Neural cell (in vitro differentiated cells): ENCODE measurements around the gene ACSS2. TPM values are rescaled to one million over a fixed set of nuclear protein-coding genes. Genes with fewer than 3 reads are reported as not detected.
"Not testable (repeated sequence)": the region's sequence is repeated elsewhere in the genome, so short reads cannot be mapped to it uniquely, and the experiment has no call there.

Experiments
- H2AFZ ChIP-seq: fragments of 200-600, 300-800 bp; sonication (generic), shearing (Covaris generic); 2 replicates; pipeline ENCODE4 v1.6.0; 2014; ENCODE audit warnings: low read depth, mild to moderate bottlenecking, antibody characterized with exemption, low read length, moderate library complexity
- H3F3A ChIP-seq: fragments of 200-600 bp; shearing (Covaris generic); 2 replicates; pipeline ENCODE4 v1.6.1; 2016; ENCODE audit warnings: mild to moderate bottlenecking, moderate library complexity, mixed read lengths, antibody characterized with exemption, low read length; ENCODE audit not compliant: insufficient read depth, poor library complexity, severe bottlenecking
- H3K27ac ChIP-seq: fragments of 200-600, 300-800 bp; sonication (generic), shearing (Covaris generic); 2 replicates; pipeline ENCODE4 v1.5.1; 2014; ENCODE audit warnings: mild to moderate bottlenecking, low read length, moderate library complexity
- H3K27me3 ChIP-seq: fragments of 300-800, 200-600 bp; sonication (generic), shearing (Covaris generic); 2 replicates; pipeline ENCODE4 v1.6.0; 2014; ENCODE audit warnings: mild to moderate bottlenecking, low read depth, low read length, moderate library complexity; ENCODE audit not compliant: insufficient read depth
- H3K36me3 ChIP-seq: fragments of 300-800, 200-600 bp; sonication (generic), shearing (Covaris generic); 2 replicates; pipeline ENCODE4 v1.5.1; 2014; ENCODE audit warnings: mild to moderate bottlenecking, antibody characterized with exemption, low read length, moderate library complexity; ENCODE audit not compliant: insufficient read depth
- H3K4me2 ChIP-seq: fragments of 300-800, 200-600 bp; sonication (generic), shearing (Covaris generic); 2 replicates; pipeline ENCODE4 v1.6.0; 2014; ENCODE audit warnings: mild to moderate bottlenecking, low read length
- H3K4me3 ChIP-seq: fragments of 300-800, 200-600 bp; sonication (generic), shearing (Covaris generic); 2 replicates; pipeline ENCODE4 v1.5.1; 2014; ENCODE audit warnings: mild to moderate bottlenecking, low read length, moderate library complexity
- H3K79me2 ChIP-seq: fragments of 200-600 bp; shearing (Covaris generic); replicated peaks from 2 replicates; pipeline ENCODE4 v1.6.0; 2014; ENCODE audit warnings: mild to moderate bottlenecking, low read length, moderate library complexity; ENCODE audit not compliant: insufficient read depth
- H3K9ac ChIP-seq: fragments of 300-800, 200-600 bp; sonication (generic), shearing (Covaris generic); 2 replicates; pipeline ENCODE4 v1.6.1; 2016; ENCODE audit warnings: mild to moderate bottlenecking, low read length, mixed read lengths
- H3K9me2 ChIP-seq: fragments of 200-600 bp; shearing (Covaris generic); 2 replicates; pipeline ENCODE4 v1.6.1; 2016; ENCODE audit warnings: mild to moderate bottlenecking, low read length, mixed read lengths; ENCODE audit not compliant: insufficient read depth
- H3K9me3 ChIP-seq: fragments of 200-600, 300-800 bp; sonication (generic), shearing (Covaris generic); 2 replicates; pipeline ENCODE4 v1.6.1; 2016; ENCODE audit warnings: mild to moderate bottlenecking, mixed run types, low read length, moderate library complexity, mixed read lengths
- H4K20me1 ChIP-seq: fragments of 200-600 bp; shearing (Covaris generic); 2 replicates; pipeline ENCODE4 v1.6.1; 2016; ENCODE audit warnings: mild to moderate bottlenecking, mixed run types; ENCODE audit not compliant: insufficient read depth
- CTCF ChIP-seq: fragments of 450-650 bp; IDR thresholded peaks from 2 replicates; pipeline ENCODE4 v1.5.1; 2014; ENCODE audit warnings: antibody characterized with exemption, mild to moderate bottlenecking, moderate library complexity; ENCODE audit not compliant: poor library complexity, severe bottlenecking
- EP300 ChIP-seq: fragments of 450-650 bp; conservative IDR thresholded peaks from 2 replicates; pipeline ENCODE4 v1.6.1; 2014; ENCODE audit warnings: antibody characterized with exemption, mild to moderate bottlenecking, moderate library complexity; ENCODE audit not compliant: poor library complexity, severe bottlenecking
- EZH2 ChIP-seq: fragments of 200-600, 300-800 bp; shearing (Covaris generic), sonication (generic); IDR thresholded peaks from 2 replicates; pipeline ENCODE4 v1.6.1; 2014; ENCODE audit warnings: antibody characterized with exemption, low read length, borderline replicate concordance, mild to moderate bottlenecking; ENCODE audit not compliant: insufficient read depth, poor library complexity, severe bottlenecking
- MXI1 ChIP-seq: fragments of 450-650 bp; conservative IDR thresholded peaks from 2 replicates; pipeline ENCODE4 v1.6.1; 2014; ENCODE audit warnings: antibody characterized with exemption, mild to moderate bottlenecking; ENCODE audit not compliant: poor library complexity, severe bottlenecking
- POLR2AphosphoS5 ChIP-seq: IDR thresholded peaks from 2 replicates; pipeline ENCODE4 v1.6.1; 2012
- RAD21 ChIP-seq: fragments of 450-650 bp; conservative IDR thresholded peaks from 2 replicates; pipeline ENCODE4 v1.6.1; 2014; ENCODE audit warnings: antibody characterized with exemption, mild to moderate bottlenecking, moderate library complexity
- REST ChIP-seq: IDR thresholded peaks from 2 replicates; pipeline ENCODE4 v1.6.1; 2012; ENCODE audit warnings: borderline replicate concordance
- SMC3 ChIP-seq: fragments of 450-650 bp; conservative IDR thresholded peaks from 2 replicates; pipeline ENCODE4 v1.6.1; 2014; ENCODE audit warnings: antibody characterized with exemption, mild to moderate bottlenecking, moderate library complexity; ENCODE audit not compliant: poor library complexity
- TAF1 ChIP-seq: IDR thresholded peaks from 2 replicates; pipeline ENCODE4 v1.6.1; 2012; ENCODE audit warnings: low read depth
- polyA plus RNA-seq: library from polyadenylated mRNA; depleted of rRNA; stranded (reverse); fragments of >200 nt; gene quantifications from 2 replicates; pipeline ENCODE4 v1.2.3, GENCODE V29; 2014

ACSS2 gene
- polyA plus RNA-seq, 1 donor from 2014 or later: 12.3 TPM

GRCh38 chr20:34896086-34896621 lies 19.7 kb downstream of the ACSS2 start:
- TF ChIP-seq EP300 (no peak), RAD21 (no peak), MXI1 (no peak), REST (no peak), SMC3 (no peak), CTCF (no peak), EZH2 (no peak), TAF1 (no peak), POLR2AphosphoS5 (no peak)
- Histone ChIP-seq H3K36me3 (no peaks in the 10 kb centered on the region), H3K4me2 (no peak overlapping the region), H3K9ac (no peak overlapping the region), H3K79me2 (no peaks in the 10 kb centered on the region), H2AFZ (no peak overlapping the region), H3K4me3 (no peak overlapping the region), H3K9me2 (no peaks in the 10 kb centered on the region), H4K20me1 (no peaks in the 10 kb centered on the region), H3K9me3 (no peaks in the 10 kb centered on the region), H3K27me3 (no peaks in the 10 kb centered on the region), H3K27ac (no peak overlapping the region), H3F3A (no peaks in the 10 kb centered on the region)

DNA sequence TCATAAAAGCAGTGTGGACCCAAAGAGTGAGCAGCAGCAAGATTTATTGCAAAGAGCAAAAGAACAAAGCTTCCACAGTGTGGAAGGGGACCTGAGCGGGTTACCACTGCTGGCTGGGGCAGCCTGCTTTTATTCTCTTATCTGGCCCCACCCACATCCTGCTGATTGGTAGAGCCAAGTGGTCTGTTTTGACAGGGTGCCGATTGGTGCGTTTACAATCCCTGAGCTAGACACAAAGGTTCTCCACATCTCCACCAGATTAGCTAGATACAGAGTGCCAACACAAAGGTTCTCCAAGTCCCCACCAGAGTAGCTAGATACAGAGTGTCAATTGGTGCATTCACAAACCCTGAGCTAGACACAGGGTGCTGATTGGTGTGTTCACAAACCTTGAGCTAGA lies 21.7 kb downstream of the ACSS2 start:
- H3K79me2 ChIP-seq, H3K4me3 ChIP-seq, H4K20me1 ChIP-seq, H3K27ac ChIP-seq, H3K36me3 ChIP-seq, H3K27me3 ChIP-seq, H3K9me3 ChIP-seq, H3K9ac ChIP-seq, H3K9me2 ChIP-seq, H3K4me2 ChIP-seq, H3F3A ChIP-seq, H2AFZ ChIP-seq: not testable (repeated sequence)

DNA sequence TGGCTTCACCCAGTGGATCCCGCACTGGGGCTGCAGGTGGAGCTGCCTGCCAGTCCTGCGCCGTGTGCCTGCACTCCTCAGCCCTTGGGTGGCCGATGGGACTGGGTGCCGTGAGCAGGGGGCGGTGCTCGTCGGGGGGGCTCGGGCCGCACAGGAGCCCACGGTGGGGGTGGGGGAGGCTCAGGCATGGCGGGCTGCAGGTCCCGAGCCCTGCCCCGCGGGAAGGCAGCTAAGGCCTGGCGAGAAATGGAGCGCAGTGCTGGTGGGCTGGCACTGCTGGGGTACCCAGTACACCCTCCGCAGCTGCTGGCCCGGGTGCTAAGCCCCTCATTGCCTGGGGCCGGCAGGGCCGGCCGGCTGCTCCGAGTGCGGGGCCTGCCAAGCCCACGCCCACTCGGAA lies 22.3 kb downstream of the ACSS2 start:
- H3K9me2 ChIP-seq, H3K4me3 ChIP-seq, H4K20me1 ChIP-seq, H3K27me3 ChIP-seq, H3K9ac ChIP-seq, H3K4me2 ChIP-seq, H2AFZ ChIP-seq, H3K36me3 ChIP-seq, H3K9me3 ChIP-seq, H3K79me2 ChIP-seq, H3F3A ChIP-seq, H3K27ac ChIP-seq: not testable (repeated sequence)
